ENCODE results near the gene TFAP2A.

TFAP2A gene

GRCh38 chr6:10414756-10415616, at the start of gene TFAP2A:
TFAP2A (minus strand) TSS chr6:10415074; CDS start chr6:10414991, 83 bp downstream.
- peaks cover 15% of the 10 kb centered on the region for H3K4me1 ChIP-seq (ENCODE audit: insufficient read depth, low read length)
- H3K36me3 ChIP-seq (ENCODE audit: insufficient read depth, low read depth, low read length), result no peaks in the 10 kb centered on the region
- H3K27me3 ChIP-seq (ENCODE audit: insufficient read depth, low read length), result peaks cover 100% of the 10 kb centered on the region
- peaks cover 5% of the 10 kb centered on the region; the same call in 1 of the 2 replicates for H3K9me3 ChIP-seq (ENCODE audit: insufficient read depth, low read depth, low read length)
- H3K4me3 ChIP-seq (ENCODE audit: low read length), result peak within 1 kb of the TSS; percentile 57
- no peak within 1 kb of the TSS for H3K27ac ChIP-seq (ENCODE audit: low read length)
- H3K9ac ChIP-seq (ENCODE audit: low read depth, low read length), result no peak within 1 kb of the TSS

GRCh38 chr6:10463491-10464481, 48.9 kb upstream of the TFAP2A start:
- Histone ChIP-seq H3K9ac (ENCODE audit: low read depth, low read length) (no peak overlapping the region), H3K4me1 (ENCODE audit: insufficient read depth, low read length) (peaks cover 8% of the 10 kb centered on the region; the same call in 1 of the 2 replicates), H3K9me3 (ENCODE audit: insufficient read depth, low read depth, low read length) (no peaks in the 10 kb centered on the region), H3K36me3 (ENCODE audit: insufficient read depth, low read depth, low read length) (no peaks in the 10 kb centered on the region), H3K4me3 (ENCODE audit: low read length) (no peak overlapping the region), H3K27ac (ENCODE audit: low read length) (no peak overlapping the region), H3K27me3 (ENCODE audit: insufficient read depth, low read length) (no peaks in the 10 kb centered on the region)

GRCh38 chr6:10463040-10463439, 48.2 kb upstream of the TFAP2A start:
- H3K27ac ChIP-seq (ENCODE audit: low read length), result no peak overlapping the region
- no peak overlapping the region for H3K4me3 ChIP-seq (ENCODE audit: low read length)
- no peaks in the 10 kb centered on the region for H3K27me3 ChIP-seq (ENCODE audit: insufficient read depth, low read length)
- no peak overlapping the region for H3K9ac ChIP-seq (ENCODE audit: low read depth, low read length)
- peaks cover 8% of the 10 kb centered on the region; the same call in 1 of the 2 replicates for H3K4me1 ChIP-seq (ENCODE audit: insufficient read depth, low read length)
- no peaks in the 10 kb centered on the region for H3K9me3 ChIP-seq (ENCODE audit: insufficient read depth, low read depth, low read length)
- H3K36me3 ChIP-seq (ENCODE audit: insufficient read depth, low read depth, low read length), result no peaks in the 10 kb centered on the region

GRCh38 chr6:10461850-10462249, 47.0 kb upstream of the TFAP2A start:
- Histone ChIP-seq H3K4me1 (ENCODE audit: insufficient read depth, low read length) (peaks cover 8% of the 10 kb centered on the region; the same call in 1 of the 2 replicates), H3K27me3 (ENCODE audit: insufficient read depth, low read length) (no peaks in the 10 kb centered on the region), H3K27ac (ENCODE audit: low read length) (no peak overlapping the region), H3K9me3 (ENCODE audit: insufficient read depth, low read depth, low read length) (no peaks in the 10 kb centered on the region), H3K4me3 (ENCODE audit: low read length) (no peak overlapping the region), H3K9ac (ENCODE audit: low read depth, low read length) (no peak overlapping the region), H3K36me3 (ENCODE audit: insufficient read depth, low read depth, low read length) (no peaks in the 10 kb centered on the region)

- Histone ChIP-seq H3K4me1 (ENCODE audit: insufficient read depth, low read length) (peaks cover 4% of the 10 kb centered on the region; the same call in 1 of the 2 replicates), H3K9ac (ENCODE audit: low read depth, low read length) (no peak overlapping the region), H3K27ac (ENCODE audit: low read length) (no peak overlapping the region), H3K27me3 (ENCODE audit: insufficient read depth, low read length) (no peaks in the 10 kb centered on the region), H3K36me3 (ENCODE audit: insufficient read depth, low read depth, low read length) (no peaks in the 10 kb centered on the region), H3K4me3 (ENCODE audit: low read length) (no peak overlapping the region), H3K9me3 (ENCODE audit: insufficient read depth, low read depth, low read length) (no peaks in the 10 kb centered on the region)
Observed at GRCh38 chr6:10460096-10460495, 45.2 kb upstream of the TFAP2A start.

GRCh38 chr6:10458287-10458686, 43.4 kb upstream of the TFAP2A start:
- Histone ChIP-seq H3K27ac (ENCODE audit: low read length) (no peak overlapping the region), H3K9me3 (ENCODE audit: insufficient read depth, low read depth, low read length) (no peaks in the 10 kb centered on the region), H3K9ac (ENCODE audit: low read depth, low read length) (no peak overlapping the region), H3K4me3 (ENCODE audit: low read length) (no peak overlapping the region), H3K27me3 (ENCODE audit: insufficient read depth, low read length) (no peaks in the 10 kb centered on the region), H3K36me3 (ENCODE audit: insufficient read depth, low read depth, low read length) (no peaks in the 10 kb centered on the region), H3K4me1 (ENCODE audit: insufficient read depth, low read length) (no peaks in the 10 kb centered on the region)

- H3K27me3 ChIP-seq (ENCODE audit: insufficient read depth, low read length), result no peaks in the 10 kb centered on the region
- H3K4me1 ChIP-seq (ENCODE audit: insufficient read depth, low read length), result no peaks in the 10 kb centered on the region; the same call in 1 of the 2 replicates
- H3K9me3 ChIP-seq (ENCODE audit: insufficient read depth, low read depth, low read length), result no peaks in the 10 kb centered on the region
- no peak overlapping the region for H3K9ac ChIP-seq (ENCODE audit: low read depth, low read length)
- no peak overlapping the region for H3K4me3 ChIP-seq (ENCODE audit: low read length)
- H3K27ac ChIP-seq (ENCODE audit: low read length), result no peak overlapping the region
- H3K36me3 ChIP-seq (ENCODE audit: insufficient read depth, low read depth, low read length), result no peaks in the 10 kb centered on the region
Observed at GRCh38 chr6:10453596-10453995, 38.7 kb upstream of the TFAP2A start.

GRCh38 chr6:10451828-10452509, 37.1 kb upstream of the TFAP2A start:
- no peaks in the 10 kb centered on the region for H3K36me3 ChIP-seq (ENCODE audit: insufficient read depth, low read depth, low read length)
- H3K4me3 ChIP-seq (ENCODE audit: low read length), result no peak overlapping the region
- no peak overlapping the region for H3K9ac ChIP-seq (ENCODE audit: low read depth, low read length)
- no peaks in the 10 kb centered on the region; the same call in 1 of the 2 replicates for H3K4me1 ChIP-seq (ENCODE audit: insufficient read depth, low read length)
- no peaks in the 10 kb centered on the region for H3K27me3 ChIP-seq (ENCODE audit: insufficient read depth, low read length)
- no peak overlapping the region for H3K27ac ChIP-seq (ENCODE audit: low read length)
- H3K9me3 ChIP-seq (ENCODE audit: insufficient read depth, low read depth, low read length), result no peaks in the 10 kb centered on the region

- no peaks in the 10 kb centered on the region for H3K27me3 ChIP-seq (ENCODE audit: insufficient read depth, low read length)
- H3K4me1 ChIP-seq (ENCODE audit: insufficient read depth, low read length), result no peaks in the 10 kb centered on the region; the same call in 1 of the 2 replicates
- H3K27ac ChIP-seq (ENCODE audit: low read length), result no peak overlapping the region
- no peak overlapping the region for H3K9ac ChIP-seq (ENCODE audit: low read depth, low read length)
- no peak overlapping the region for H3K4me3 ChIP-seq (ENCODE audit: low read length)
- no peaks in the 10 kb centered on the region for H3K36me3 ChIP-seq (ENCODE audit: insufficient read depth, low read depth, low read length)
- H3K9me3 ChIP-seq (ENCODE audit: insufficient read depth, low read depth, low read length), result no peaks in the 10 kb centered on the region
Observed at GRCh38 chr6:10451394-10451793, 36.5 kb upstream of the TFAP2A start.

- Histone ChIP-seq H3K27me3 (ENCODE audit: insufficient read depth, low read length) (no peaks in the 10 kb centered on the region), H3K4me1 (ENCODE audit: insufficient read depth, low read length) (no peaks in the 10 kb centered on the region; the same call in 1 of the 2 replicates), H3K9ac (ENCODE audit: low read depth, low read length) (no peak overlapping the region), H3K36me3 (ENCODE audit: insufficient read depth, low read depth, low read length) (no peaks in the 10 kb centered on the region), H3K27ac (ENCODE audit: low read length) (no peak overlapping the region), H3K9me3 (ENCODE audit: insufficient read depth, low read depth, low read length) (no peaks in the 10 kb centered on the region), H3K4me3 (ENCODE audit: low read length) (no peak overlapping the region)
Observed at GRCh38 chr6:10449751-10450150, 34.9 kb upstream of the TFAP2A start.

GRCh38 chr6:10448096-10448495, 33.2 kb upstream of the TFAP2A start:
- Histone ChIP-seq H3K27ac (ENCODE audit: low read length) (no peak overlapping the region), H3K9ac (ENCODE audit: low read depth, low read length) (no peak overlapping the region), H3K36me3 (ENCODE audit: insufficient read depth, low read depth, low read length) (no peaks in the 10 kb centered on the region), H3K9me3 (ENCODE audit: insufficient read depth, low read depth, low read length) (no peaks in the 10 kb centered on the region), H3K4me3 (ENCODE audit: low read length) (no peak overlapping the region), H3K4me1 (ENCODE audit: insufficient read depth, low read length) (no peaks in the 10 kb centered on the region; the same call in 1 of the 2 replicates), H3K27me3 (ENCODE audit: insufficient read depth, low read length) (no peaks in the 10 kb centered on the region)
